Left lobe of liver (tissue), 2 donors: Measurements from ENCODE around the gene CIDEA. TPM values are rescaled to one million over a fixed set of nuclear protein-coding genes. Genes with fewer than 3 reads are reported as not detected.

ENCODE experiments used
- ATAC-seq: fragments of 200-7000 bp; cut with Tn5 transposase; one replicate; pipeline ENCODE4 v1.9.1; 2020; ENCODE audit warnings: mild to moderate bottlenecking, moderate library complexity
- DNase-seq: peaks from one replicate; pipeline ENCODE4 v3.0.0-alpha.2; 2020; ENCODE audit warnings: low spot score
- total RNA-seq: library from RNA; stranded (reverse); gene quantifications from one replicate; pipeline ENCODE4 v1.2.1, GENCODE V29; 2021
- donor health status: DM: no; HTN: no; CAD: no; lungs with moderate emphysema.
- donor health status: DM: no; HTN: yes; CAD: no.

The CIDEA gene
- total RNA-seq, 1 donor from 2014 or later = not detected

DNA sequence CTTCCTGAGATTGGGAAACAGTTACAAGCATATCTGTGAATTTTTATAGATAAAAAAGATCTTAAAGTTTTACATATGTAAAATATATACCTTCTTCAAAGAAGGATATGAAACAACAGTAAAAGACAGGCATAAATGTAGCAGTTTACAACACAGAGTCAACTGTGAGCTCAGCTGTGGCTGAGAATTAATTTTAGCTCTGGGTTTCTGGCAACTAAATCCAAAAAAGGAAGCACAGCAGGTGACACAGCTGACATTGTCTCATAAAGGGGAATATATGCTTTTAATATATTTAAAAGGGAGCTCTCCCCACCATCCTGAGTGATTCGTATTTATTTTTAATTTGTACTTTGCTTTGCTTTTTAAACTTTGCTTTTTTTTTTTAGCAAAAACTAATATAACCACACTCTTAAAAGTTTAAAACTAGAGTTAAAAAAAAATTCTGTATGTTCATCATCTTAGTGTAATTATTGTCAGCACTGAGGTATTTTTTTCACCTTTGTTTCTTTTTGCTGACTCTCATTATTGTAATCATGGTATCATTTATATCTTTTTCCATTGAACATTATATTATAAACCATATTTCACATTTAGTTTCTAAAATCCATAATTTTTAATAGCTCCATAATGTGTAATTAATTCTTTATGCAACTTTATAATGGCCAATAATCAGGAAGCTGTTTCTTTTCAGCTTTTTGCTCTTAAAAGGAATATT lies 60.6 kb downstream of the CIDEA start:
- DNase-seq = no peak
- no peak for ATAC-seq

DNA sequence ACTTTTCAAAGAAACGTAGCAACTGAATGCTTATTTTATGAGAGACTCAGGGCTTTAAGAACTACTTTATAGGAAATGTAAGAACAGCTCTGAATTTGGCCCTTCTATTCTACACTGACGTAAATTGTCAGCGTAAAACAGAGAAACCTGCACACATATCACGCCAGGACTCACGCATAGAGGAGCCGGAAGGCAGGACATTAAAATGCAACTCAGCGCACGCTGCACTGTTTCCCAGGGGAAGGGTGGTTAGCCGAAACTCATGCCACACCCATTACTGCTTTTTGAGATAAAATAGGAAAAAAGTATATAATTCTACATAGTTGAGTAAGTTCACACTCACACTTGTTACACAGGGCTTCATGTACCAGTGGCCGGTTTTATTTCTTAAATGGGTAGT lies 61.3 kb downstream of the CIDEA start:
- ATAC-seq = no peak
- DNase-seq = peak; percentile 22

DNA sequence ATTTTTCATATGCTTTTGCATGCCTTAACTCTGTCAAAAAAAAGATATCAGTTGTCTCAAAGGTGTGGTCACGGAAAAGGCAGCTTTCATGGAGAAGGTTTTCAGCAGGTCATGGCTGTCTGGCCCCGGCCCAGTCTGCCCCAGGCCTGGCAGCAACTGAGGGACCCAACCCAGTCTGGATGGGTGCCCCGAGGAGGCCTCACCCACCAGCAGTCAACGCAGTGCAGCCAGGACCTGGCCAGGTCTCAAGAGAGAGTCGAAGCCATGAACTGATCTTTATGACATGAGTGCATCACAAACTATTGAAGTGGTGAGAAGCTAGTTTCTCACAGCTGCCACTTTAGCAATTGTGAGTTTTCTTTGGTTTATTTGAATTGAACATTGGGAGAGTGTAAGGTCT lies 61.8 kb downstream of the CIDEA start:
- ATAC-seq (no peak), DNase-seq (peak; percentile 34)

DNA sequence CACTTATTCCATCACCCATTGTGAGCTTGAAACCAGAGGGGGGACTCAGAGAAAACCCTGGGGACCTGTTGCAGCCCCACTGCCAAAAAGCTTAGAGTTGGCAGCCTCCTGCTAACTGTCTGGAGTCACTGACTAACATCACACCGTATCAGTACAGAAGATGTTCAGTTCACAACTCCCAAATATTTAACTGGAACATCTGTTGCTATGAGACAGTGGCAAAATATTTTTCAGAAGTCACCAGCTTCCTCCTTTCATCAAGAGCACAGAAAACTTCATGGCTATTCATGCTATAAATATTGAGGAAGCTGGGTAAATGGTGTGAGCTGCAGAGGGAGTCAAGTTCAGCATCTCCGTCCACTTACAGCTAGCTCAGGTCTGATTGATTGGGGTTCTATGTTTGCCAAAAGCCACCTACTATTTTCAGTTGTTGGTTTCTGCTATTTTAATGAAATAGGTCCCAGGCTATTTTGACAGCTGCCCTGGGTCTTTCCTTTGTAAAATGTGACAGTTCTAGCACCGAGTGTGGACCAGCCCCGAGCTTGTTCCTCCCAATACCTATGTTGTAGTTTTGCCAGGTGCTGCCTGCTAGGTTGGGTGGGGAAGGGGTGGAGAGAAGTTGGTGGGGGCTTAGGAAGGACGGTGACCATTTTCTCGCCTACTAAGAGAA lies 63.6 kb downstream of the CIDEA start:
- ATAC-seq = no peak
- DNase-seq = peak; percentile 16

DNA sequence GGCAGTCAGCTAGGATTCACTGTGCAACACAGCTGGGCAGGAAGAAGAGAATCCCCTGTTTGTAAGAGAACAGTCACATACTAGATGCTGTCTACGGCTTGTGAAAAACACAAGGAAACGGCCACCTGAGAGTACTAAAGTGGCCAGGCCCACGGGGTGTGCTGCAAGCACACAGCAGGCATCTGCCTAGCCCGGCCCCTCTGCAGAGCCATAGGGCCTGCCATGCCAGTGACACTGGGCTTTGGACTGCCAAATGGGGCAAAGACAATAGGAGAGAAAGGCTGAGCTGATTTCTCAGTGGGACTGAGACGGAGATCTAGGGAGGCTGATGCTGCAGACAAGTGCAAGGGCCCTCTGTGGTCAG lies 64.2 kb downstream of the CIDEA start:
- DNase-seq (peak; percentile 24), ATAC-seq (peak; percentile 26)

DNA sequence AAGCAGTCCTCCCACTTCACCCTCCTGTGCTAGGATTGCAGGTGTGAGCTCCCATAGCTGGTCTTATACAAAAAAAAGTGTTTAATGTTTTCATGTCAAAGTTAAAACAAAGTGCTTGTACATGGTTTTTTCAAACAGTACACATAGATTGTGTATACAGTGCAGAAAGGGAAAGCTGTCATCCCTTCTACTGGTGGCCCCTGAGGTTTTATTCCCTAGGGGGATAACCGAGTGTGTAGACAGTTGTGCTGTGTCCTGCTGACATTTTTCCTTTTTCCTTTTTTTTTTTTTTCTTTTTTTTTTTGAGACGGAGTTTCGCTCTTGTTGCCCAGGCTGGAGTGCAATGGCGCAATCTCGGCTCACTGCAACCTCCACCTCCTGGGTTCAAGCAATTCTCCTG lies 64.7 kb downstream of the CIDEA start:
- DNase-seq = no peak
- ATAC-seq = no peak

DNA sequence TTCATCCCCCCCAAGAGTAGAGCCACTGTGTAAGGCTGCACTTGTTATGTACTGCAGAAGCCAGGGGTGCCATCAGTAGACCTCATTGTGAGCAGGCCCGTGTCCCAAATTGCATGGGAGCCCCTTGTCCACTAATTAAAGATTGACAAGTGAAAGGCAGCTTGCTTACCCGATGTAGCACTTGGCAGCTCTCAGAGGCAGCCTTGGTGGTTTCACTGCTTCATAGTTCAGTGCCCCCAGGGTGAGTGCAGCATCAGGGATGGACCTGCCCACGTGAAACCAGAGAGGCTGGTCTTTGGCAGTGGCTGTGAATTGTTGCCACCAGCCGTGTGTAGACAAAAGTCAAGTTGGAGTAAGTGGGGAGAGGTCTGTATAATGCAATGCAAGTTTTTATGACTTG lies 67.2 kb downstream of the CIDEA start:
- DNase-seq = peak; percentile 19
- ATAC-seq = no peak

DNA sequence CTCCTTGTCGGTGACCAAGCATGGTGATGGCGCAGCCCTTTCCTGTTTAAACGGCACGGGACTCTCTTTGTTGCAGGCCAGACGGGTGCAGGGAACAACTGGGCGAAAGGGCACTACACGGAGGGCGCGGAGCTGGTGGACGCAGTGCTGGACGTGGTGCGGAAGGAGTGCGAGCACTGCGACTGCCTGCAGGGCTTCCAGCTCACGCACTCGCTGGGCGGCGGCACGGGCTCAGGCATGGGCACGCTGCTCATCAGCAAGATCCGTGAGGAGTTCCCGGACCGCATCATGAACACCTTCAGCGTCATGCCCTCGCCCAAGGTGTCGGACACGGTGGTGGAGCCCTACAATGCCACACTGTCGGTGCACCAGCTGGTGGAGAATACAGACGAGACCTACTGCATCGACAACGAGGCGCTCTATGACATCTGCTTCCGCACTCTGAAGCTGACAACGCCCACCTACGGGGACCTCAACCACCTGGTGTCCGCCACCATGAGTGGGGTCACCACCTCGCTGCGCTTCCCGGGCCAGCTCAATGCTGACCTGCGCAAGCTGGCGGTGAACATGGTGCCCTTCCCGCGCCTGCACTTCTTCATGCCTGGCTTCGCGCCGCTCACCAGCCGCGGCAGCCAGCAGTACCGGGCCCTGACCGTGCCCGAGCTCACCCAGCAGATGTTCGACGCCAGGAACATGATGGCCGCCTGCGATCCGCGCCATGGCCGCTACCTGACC lies 71.0 kb downstream of the CIDEA start:
- ATAC-seq (no peak), DNase-seq (peak; percentile 40)

DNA sequence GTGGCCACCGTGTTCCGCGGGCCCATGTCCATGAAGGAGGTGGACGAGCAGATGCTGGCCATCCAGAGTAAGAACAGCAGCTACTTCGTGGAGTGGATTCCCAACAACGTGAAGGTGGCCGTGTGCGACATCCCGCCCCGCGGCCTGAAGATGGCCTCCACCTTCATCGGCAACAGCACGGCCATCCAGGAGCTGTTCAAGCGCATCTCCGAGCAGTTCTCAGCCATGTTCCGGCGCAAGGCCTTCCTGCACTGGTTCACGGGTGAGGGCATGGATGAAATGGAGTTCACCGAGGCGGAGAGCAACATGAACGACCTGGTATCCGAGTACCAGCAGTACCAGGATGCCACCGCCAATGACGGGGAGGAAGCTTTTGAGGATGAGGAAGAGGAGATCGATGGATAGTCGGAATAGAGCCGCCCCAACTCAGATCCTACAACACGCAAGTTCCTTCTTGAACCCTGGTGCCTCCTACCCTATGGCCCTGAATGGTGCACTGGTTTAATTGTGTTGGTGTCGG lies 71.6 kb downstream of the CIDEA start:
- ATAC-seq (no peak), DNase-seq (peak; percentile 30)

DNA sequence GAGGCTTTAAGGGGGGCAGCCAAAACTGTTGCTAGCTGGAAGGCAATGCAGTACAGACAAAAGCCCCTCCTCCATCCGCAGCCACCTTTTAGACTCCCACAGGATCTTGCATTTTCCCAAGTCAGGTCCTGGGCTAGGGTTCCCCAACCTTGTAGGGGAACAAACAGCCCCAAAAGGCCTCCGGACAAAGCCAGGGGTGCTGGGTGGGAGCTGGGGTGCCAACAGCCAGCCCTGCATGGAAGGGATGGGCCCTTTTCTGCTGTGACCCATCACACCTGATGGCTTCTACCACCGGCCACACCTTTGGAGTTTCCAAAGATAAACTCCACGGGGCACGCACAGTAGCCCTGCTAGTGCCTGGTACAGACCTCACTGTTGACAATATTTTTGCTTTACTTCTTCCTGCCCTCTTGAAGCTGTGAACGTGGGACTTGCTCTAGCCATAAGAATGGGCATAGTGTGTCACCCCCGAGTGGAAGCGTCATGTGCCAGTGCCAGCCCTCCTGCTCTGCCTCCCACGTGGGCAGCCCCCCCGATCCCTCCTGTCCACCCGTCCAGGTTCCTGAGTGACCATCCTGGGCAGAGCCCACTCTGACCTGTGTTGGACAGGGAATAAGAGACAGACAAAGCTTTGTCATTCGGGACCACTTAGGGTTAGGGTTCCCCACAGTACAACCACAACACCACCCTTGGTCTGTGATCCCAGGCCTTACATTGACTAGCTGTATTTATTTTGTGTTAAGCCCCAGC lies 72.7 kb downstream of the CIDEA start:
- peak; percentile 36 for DNase-seq
- ATAC-seq = no peak

Other genes with a start within 250 kb of the CIDEA start
- gene ANKRD62, start 160.5 kb upstream of the CIDEA start, total RNA-seq = not detected
- 5.2 TPM for gene TUBB6, start 53.9 kb downstream of the CIDEA start, total RNA-seq
- 34.6 TPM for gene AFG3L2, start 122.9 kb downstream of the CIDEA start, total RNA-seq
- gene PRELID3A, start 153.6 kb downstream of the CIDEA start, total RNA-seq = 0.18 TPM